CD4-positive, alpha-beta T cell (primary cell): ENCODE results near the gene MMP11. TPM values are rescaled to one million over a fixed set of nuclear protein-coding genes. Genes with fewer than 3 reads are reported as not detected.
A peak's percentile ranks its signal among the peaks of the same experiment; 100 is the strongest.

Source experiments
- ATAC-seq: fragments of 200-7000 bp; cut with Tn5 transposase; one replicate; pipeline ENCODE4 v1.10.0; 2022; ENCODE audit warnings: mild to moderate bottlenecking; ENCODE audit not compliant: poor library complexity
- CTCF ChIA-PET: fragments of 350-600 bp; sonication (Branson Sonifier 250); formaldehyde crosslinking; loops from one replicate; lab custom pipeline; 2021; ENCODE audit warnings: antibody characterized with exemption, inconsistent platforms; lab: Charles Lee
- POLR2A ChIA-PET: fragments of 350-600 bp; sonication (Branson Sonifier 250); formaldehyde crosslinking; loops from one replicate; lab custom pipeline; 2021; ENCODE audit warnings: antibody characterized with exemption, inconsistent platforms; lab: Charles Lee
- DNase-seq, 14 experiments: peaks; one replicate each; pipeline ENCODE4 v3.0.0-alpha.2; 2013 to 2020; ENCODE audit warnings: mixed read lengths in 2 of 14
- H3K27ac ChIP-seq, 2 donors: one replicate each; pipeline versions ENCODE4 v1.5.1 to v1.7.0; 2013; ENCODE audit warnings: low read length in 2 of 2, low read depth in 1 of 2, mild to moderate bottlenecking in 1 of 2
- H3K27me3 ChIP-seq, 2 experiments: 1 replicate in 1 of 2; 2 replicates in 1 of 2; pipeline versions ENCODE4 v1.6.1 to v1.7.0; 2013; ENCODE audit warnings: low read length in 2 of 2, control low read depth in 1 of 2, mild to moderate bottlenecking in 1 of 2, moderate library complexity in 1 of 2; ENCODE audit not compliant: insufficient read depth in 2 of 2, control insufficient read depth in 1 of 2
- H3K36me3 ChIP-seq: one replicate; pipeline ENCODE4 v1.6.1; 2013; ENCODE audit warnings: low read length, control low read depth; ENCODE audit not compliant: insufficient read depth
- H3K4me1 ChIP-seq: one replicate; pipeline ENCODE4 v1.6.1; 2013; ENCODE audit warnings: low read length, control low read depth; ENCODE audit not compliant: insufficient read depth
- H3K4me3 ChIP-seq: one replicate; pipeline ENCODE4 v1.5.1; 2013; ENCODE audit warnings: mild to moderate bottlenecking, low read length, moderate library complexity
- H3K9me3 ChIP-seq, 2 experiments: 1 replicate in 1 of 2; 2 replicates in 1 of 2; pipeline versions ENCODE4 v1.6.1 to v1.7.0; 2013; ENCODE audit warnings: low read length in 2 of 2, mild to moderate bottlenecking in 2 of 2, control low read depth in 1 of 2, moderate library complexity in 1 of 2; ENCODE audit not compliant: control insufficient read depth in 1 of 2, insufficient read depth in 1 of 2
- H3K27ac Mint-ChIP-seq: one replicate; pipeline ENCODE4 v1.8.0; 2020; ENCODE audit warnings: mixed read lengths
- H3K27me3 Mint-ChIP-seq: one replicate; pipeline ENCODE4 v1.8.0; 2021; ENCODE audit warnings: mixed read lengths
- H3K36me3 Mint-ChIP-seq: one replicate; pipeline ENCODE4 v1.8.0; 2021; ENCODE audit warnings: low read depth, mixed read lengths
- H3K4me1 Mint-ChIP-seq: one replicate; pipeline ENCODE4 v1.8.0; 2021; ENCODE audit warnings: low read depth, mixed read lengths
- H3K4me3 Mint-ChIP-seq: one replicate; pipeline ENCODE4 v1.8.0; 2020; ENCODE audit warnings: mild to moderate bottlenecking, mixed read lengths
- H3K9me3 Mint-ChIP-seq: one replicate; pipeline ENCODE4 v1.8.0; 2020; ENCODE audit warnings: mixed read lengths
- intact Hi-C, 2 experiments: fragments of 100-400 bp; cut with DNase I in 1 of 2; cut with micrococcal nuclease in 1 of 2; formaldehyde crosslinking; loops; one replicate each; pipeline versions ENCODE4 v1.15.1 to v1.9.0; 2023 to 2025; cut with DNase I, micrococcal nuclease
- total RNA-seq, 174 experiments: library from RNA in 2 of 174; stranded (reverse) in 2 of 174; gene quantifications; one replicate each; pipeline ENCODE4 v1.2.3 and lab custom pipeline; 2021 to 2026
- TF ChIP-seq, protein P1 (sequence below): fragments of 200-600 bp; IDR thresholded peaks from one replicate; pipeline ENCODE4 v1.8.0; 2022; ENCODE audit warnings: antibody characterized with exemption, mild to moderate bottlenecking

Gene MMP11
- total RNA-seq, 2 experiments from 2014 or later = 2.3 to 2.4 TPM

DNA sequence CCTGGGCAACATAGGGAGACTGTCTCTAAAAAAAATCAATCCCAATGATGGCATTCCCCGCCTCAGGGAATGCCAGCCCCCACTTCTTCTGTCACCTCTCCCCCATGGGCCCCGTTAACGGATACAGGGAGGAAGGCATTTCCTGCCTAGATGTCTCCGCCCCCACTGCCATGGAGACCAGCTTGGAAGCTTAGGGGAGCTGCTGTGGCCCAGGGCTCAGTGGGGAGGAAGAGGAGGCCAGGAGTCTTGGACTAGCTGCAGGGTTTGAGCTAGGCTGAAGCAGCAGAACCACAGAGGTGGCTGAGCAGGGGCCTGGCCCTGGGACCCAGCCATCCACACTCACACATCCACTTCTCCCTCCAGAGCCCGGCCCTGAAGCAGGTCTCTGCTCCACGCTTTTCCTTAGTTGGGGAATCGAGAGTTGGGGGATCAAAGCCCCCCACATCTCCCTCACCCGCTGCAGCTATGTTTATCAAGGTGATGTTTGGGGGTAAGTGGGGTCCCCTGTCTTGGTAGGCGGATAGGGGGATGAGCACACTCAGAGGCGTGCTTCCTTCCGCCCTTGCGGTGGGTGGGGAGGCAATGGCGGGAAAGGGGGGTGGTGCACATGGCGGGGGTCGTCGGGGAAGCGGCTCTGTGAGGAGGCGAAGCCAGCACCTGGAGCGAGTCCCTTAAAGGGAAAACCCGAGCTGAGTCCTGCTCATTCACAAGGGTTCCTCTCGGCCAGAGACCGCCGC is 9.6 kb upstream of the MMP11 start, which contains the start of gene C22orf15:
TSS of gene C22orf15 (plus strand) at position 149 of the 737 bp plus-strand sequence. CDS start at position 466, 317 bp downstream.
- no peaks in the 10 kb centered on the region for H3K36me3 ChIP-seq
- peaks cover 44% of the 10 kb centered on the region for H3K4me1 ChIP-seq
- H3K9me3 ChIP-seq = no peaks in the 10 kb centered on the region
- no peaks in the 10 kb centered on the region for H3K9me3 Mint-ChIP-seq
- peak within 1 kb of the TSS; percentile 82 for H3K4me3 Mint-ChIP-seq
- no peaks in the 10 kb centered on the region for H3K27me3 ChIP-seq
- intact Hi-C loops = no loop called here
- DNase-seq = peak in 5 of 14 experiments; percentile 19 to 47 (median 28)
- no peaks in the 10 kb centered on the region for H3K36me3 Mint-ChIP-seq
- peaks cover 26% of the 10 kb centered on the region for H3K4me1 Mint-ChIP-seq
- peak; percentile 28 for ATAC-seq
- peak within 1 kb of the TSS; percentile 14 to 30 for H3K27ac ChIP-seq
- peak within 1 kb of the TSS; percentile 52 for H3K4me3 ChIP-seq
- CTCF ChIA-PET = no interaction called here
- H3K27me3 Mint-ChIP-seq = no peaks in the 10 kb centered on the region
- peak within 1 kb of the TSS; percentile 73 for H3K27ac Mint-ChIP-seq
- TF ChIP-seq, protein P1, sequence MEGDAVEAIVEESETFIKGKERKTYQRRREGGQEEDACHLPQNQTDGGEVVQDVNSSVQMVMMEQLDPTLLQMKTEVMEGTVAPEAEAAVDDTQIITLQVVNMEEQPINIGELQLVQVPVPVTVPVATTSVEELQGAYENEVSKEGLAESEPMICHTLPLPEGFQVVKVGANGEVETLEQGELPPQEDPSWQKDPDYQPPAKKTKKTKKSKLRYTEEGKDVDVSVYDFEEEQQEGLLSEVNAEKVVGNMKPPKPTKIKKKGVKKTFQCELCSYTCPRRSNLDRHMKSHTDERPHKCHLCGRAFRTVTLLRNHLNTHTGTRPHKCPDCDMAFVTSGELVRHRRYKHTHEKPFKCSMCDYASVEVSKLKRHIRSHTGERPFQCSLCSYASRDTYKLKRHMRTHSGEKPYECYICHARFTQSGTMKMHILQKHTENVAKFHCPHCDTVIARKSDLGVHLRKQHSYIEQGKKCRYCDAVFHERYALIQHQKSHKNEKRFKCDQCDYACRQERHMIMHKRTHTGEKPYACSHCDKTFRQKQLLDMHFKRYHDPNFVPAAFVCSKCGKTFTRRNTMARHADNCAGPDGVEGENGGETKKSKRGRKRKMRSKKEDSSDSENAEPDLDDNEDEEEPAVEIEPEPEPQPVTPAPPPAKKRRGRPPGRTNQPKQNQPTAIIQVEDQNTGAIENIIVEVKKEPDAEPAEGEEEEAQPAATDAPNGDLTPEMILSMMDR = no peak
- POLR2A ChIA-PET = interaction anchor here (0.6 to 1.6 kb wide), 6 partner anchors 12 to 245 kb away, joined by 3 to 8 read pairs (median 3); partner anchors contain the start of genes SLC2A11, SMARCB1 and ZNF70

DNA sequence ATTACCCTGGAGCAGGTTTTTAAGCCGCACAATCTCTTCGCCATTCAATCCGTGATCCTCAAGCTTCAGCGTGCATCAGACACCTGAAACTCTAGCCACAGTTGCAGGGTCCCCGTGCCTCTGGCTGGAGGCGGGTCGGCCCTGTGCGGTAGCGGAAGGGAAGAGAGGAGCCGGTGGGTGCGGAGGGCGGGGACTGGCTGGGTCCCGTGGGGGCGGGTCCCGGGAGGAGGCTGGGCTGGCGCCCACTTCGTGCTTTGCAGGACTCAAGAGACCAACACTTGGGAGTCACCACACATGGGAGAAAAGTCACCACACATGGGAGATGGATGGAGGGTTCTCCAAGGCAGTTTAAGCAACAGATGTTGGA is 9.1 kb upstream of the MMP11 start:
- intact Hi-C loops = no loop called here
- Histone ChIP-seq H3K36me3 (no peaks in the 10 kb centered on the region), H3K4me1 (peaks cover 50% of the 10 kb centered on the region), H3K4me3 (peak overlapping the region; percentile 52), H3K27me3 (no peaks in the 10 kb centered on the region), H3K9me3 (no peaks in the 10 kb centered on the region), H3K27ac (peak overlapping the region in 1 of 2 donors; percentile 30)
- Mint-ChIP-seq H3K27ac (peak overlapping the region; percentile 73), H3K9me3 (no peaks in the 10 kb centered on the region), H3K4me1 (peaks cover 26% of the 10 kb centered on the region), H3K4me3 (peak overlapping the region; percentile 82), H3K36me3 (no peaks in the 10 kb centered on the region), H3K27me3 (no peaks in the 10 kb centered on the region)
- POLR2A ChIA-PET = interaction anchor here (0.9 to 1.6 kb wide), 4 partner anchors 13 to 94 kb away, joined by 3 to 8 read pairs (median 4); partner anchors contain the start of genes SLC2A11, SMARCB1 and ZNF70
- peak; percentile 41 for ATAC-seq
- TF ChIP-seq, protein P1 = no peak
- DNase-seq = peak in 12 of 14 experiments; percentile 32 to 78 (median 53)
- CTCF ChIA-PET = no interaction called here

DNA sequence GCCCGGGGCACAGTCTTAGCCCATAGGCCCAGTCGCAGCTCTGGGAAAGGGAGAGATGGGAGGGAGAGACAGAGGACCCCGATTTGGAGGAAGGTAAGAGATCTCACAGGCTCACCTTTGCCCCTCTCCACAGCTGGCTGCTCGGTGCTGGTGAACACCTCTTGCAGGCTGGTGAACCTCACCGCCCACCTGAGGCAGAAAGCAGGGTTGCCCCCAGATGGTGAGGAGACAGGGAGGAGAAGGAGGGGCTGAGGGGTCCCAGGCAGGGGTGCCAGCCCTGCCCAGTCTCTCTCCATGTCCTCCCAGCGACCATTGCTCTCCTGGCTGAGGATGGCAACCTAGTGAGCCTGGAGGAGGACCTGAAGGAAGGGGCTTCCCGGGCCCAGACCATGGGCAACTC is 8.7 kb upstream of the MMP11 start:
- Mint-ChIP-seq H3K36me3 (no peaks in the 10 kb centered on the region), H3K27me3 (no peaks in the 10 kb centered on the region), H3K4me1 (peaks cover 26% of the 10 kb centered on the region), H3K27ac (peak overlapping the region; percentile 73), H3K4me3 (peak overlapping the region; percentile 82), H3K9me3 (no peaks in the 10 kb centered on the region)
- Histone ChIP-seq H3K27me3 (no peaks in the 10 kb centered on the region), H3K36me3 (no peaks in the 10 kb centered on the region), H3K27ac (no peak overlapping the region), H3K4me3 (peak overlapping the region; percentile 52), H3K9me3 (no peaks in the 10 kb centered on the region), H3K4me1 (peaks cover 51% of the 10 kb centered on the region)
- ChIA-PET CTCF (no interaction called here), POLR2A (interaction anchor here (1.1 to 1.6 kb wide), 3 partner anchors 13 to 93 kb away, joined by 3 to 8 read pairs (median 4); partner anchors contain the start of genes SLC2A11, SMARCB1 and ZNF70)
- ATAC-seq = no peak
- intact Hi-C loops = no loop called here
- TF ChIP-seq, protein P1 = no peak
- peak in 1 of 14 experiments; percentile 14 for DNase-seq
